Naive thymus-derived CD8-positive, alpha-beta T cell (primary cell): ENCODE data around the gene CAMK1D. TPM values are rescaled to one million over a fixed set of nuclear protein-coding genes. Genes with fewer than 3 reads are reported as not detected.
A peak's percentile ranks its signal among the peaks of the same experiment; 100 is the strongest.
"Not testable (repeated sequence)": the region's sequence is repeated elsewhere in the genome, so short reads cannot be mapped to it uniquely, and the experiment has no call there.

Source experiments
- ATAC-seq, 2 donors: fragments of 150-1000 bp; cut with Tn5 transposase in 1 of 2; sonication (Bioruptor Pico), chemical (Tn5 transposase) in 1 of 2; 1 replicate in 1 of 2; 2 replicates in 1 of 2; pipeline ENCODE4 v1.10.0; 2021; ENCODE audit warnings: mild to moderate bottlenecking in 2 of 2, moderate library complexity in 2 of 2
- POLR2A ChIA-PET: fragments of 350-600 bp; sonication (Branson Sonifier 250); formaldehyde crosslinking; loops from one replicate; lab custom pipeline; 2021; ENCODE audit warnings: antibody characterized with exemption; lab: Charles Lee
- DNase-seq, 10 donors: peaks; one replicate each; pipeline versions ENCODE4 v3.0.0 to v3.0.0-alpha.2; 2020 to 2022
- H3K27ac Mint-ChIP-seq, 10 donors: one replicate each; pipeline ENCODE4 v1.8.0; 2020 to 2022; ENCODE audit warnings: mild to moderate bottlenecking in 10 of 10, mixed read lengths in 10 of 10, moderate library complexity in 4 of 10, inconsistent platforms in 1 of 10
- H3K27me3 Mint-ChIP-seq, 5 donors: one replicate each; pipeline ENCODE4 v1.8.0; 2021 to 2022; ENCODE audit warnings: mixed read lengths in 5 of 5
- H3K36me3 Mint-ChIP-seq, 3 donors: one replicate each; pipeline ENCODE4 v1.8.0; 2020 to 2022; ENCODE audit warnings: mixed read lengths in 3 of 3, mild to moderate bottlenecking in 2 of 3, inconsistent platforms in 1 of 3
- H3K4me1 Mint-ChIP-seq, 4 donors: one replicate each; pipeline ENCODE4 v1.8.0; 2021 to 2022; ENCODE audit warnings: mixed read lengths in 4 of 4
- H3K4me3 Mint-ChIP-seq, 10 donors: one replicate each; pipeline ENCODE4 v1.8.0; 2020 to 2022; ENCODE audit warnings: mild to moderate bottlenecking in 10 of 10, mixed read lengths in 10 of 10, moderate library complexity in 6 of 10, inconsistent platforms in 1 of 10
- H3K9me3 Mint-ChIP-seq, 9 donors: one replicate each; pipeline ENCODE4 v1.8.0; 2020 to 2022; ENCODE audit warnings: mixed read lengths in 9 of 9, mild to moderate bottlenecking in 3 of 9, inconsistent platforms in 1 of 9, moderate library complexity in 1 of 9
- polyA plus RNA-seq, 3 donors: library from polyadenylated mRNA; unstranded; fragments of 300-500 nt; fragmentation: Illumina TruSeq; gene quantifications; one replicate each; pipeline ENCODE4 v1.2.3, GENCODE V29; 2021
- total RNA-seq, 8 experiments: library from RNA in 2 of 8; stranded (reverse) in 2 of 8; gene quantifications; one replicate each; pipeline ENCODE4 v1.2.3 and lab custom pipeline; 2021 to 2026

Gene CAMK1D
- total and polyA plus RNA-seq, 5 experiments from 2014 or later: 7.5 to 18.5 (median 12.3) TPM

- peak overlapping the region in 8 of 10 donors; percentile 44 to 93 (median 74) for H3K27ac Mint-ChIP-seq
These were observed 196.9 kb downstream of the CAMK1D start for GRCh38 chr10:12546160-12546802.

GRCh38 chr10:12547301-12547771, 198.0 kb downstream of the CAMK1D start:
- POLR2A ChIA-PET: interaction anchor here (0.6 to 1.0 kb wide), 4 partner anchors 32 to 211 kb away, joined by 3 to 4 read pairs (median 3); no protein-coding TSS in a partner anchor
- peak overlapping the region; percentile 4 to 77 (median 66) for H3K4me3 Mint-ChIP-seq

More at GRCh38 chr10:12546160-12546802, 196.9 kb downstream of the CAMK1D start:
- not testable (repeated sequence) for DNase-seq, ATAC-seq, H3K27me3 Mint-ChIP-seq, H3K36me3 Mint-ChIP-seq
- Mint-ChIP-seq H3K4me1 (peaks cover 30 to 46% (median 35%) of the 10 kb centered on the region in 4 donors), H3K9me3 (peaks cover 0 to 10% (median 3%) of the 10 kb centered on the region in 9 donors), H3K4me3 (peak overlapping the region in 2 of 10 donors; percentile 11 to 13)
- POLR2A ChIA-PET: interaction anchor here (1.0 kb wide), 1 partner anchor 37 kb away, joined by 3 read pairs; no protein-coding TSS in a partner anchor

GRCh38 chr10:12549297-12549696, 199.9 kb downstream of the CAMK1D start:
- Mint-ChIP-seq H3K4me3 (peak overlapping the region in 1 of 10 donors; percentile 49), H3K36me3 (peaks cover 0 to 6% (median 5%) of the 10 kb centered on the region in 3 donors), H3K27me3 (no peaks in the 10 kb centered on the region), H3K4me1 (peaks cover 26 to 39% (median 29%) of the 10 kb centered on the region in 4 donors), H3K27ac (peak overlapping the region in 3 of 10 donors; percentile 6 to 60 (median 50)), H3K9me3 (peaks cover 0 to 10% (median 3%) of the 10 kb centered on the region in 9 donors)
- no peak for ATAC-seq
- no peak for DNase-seq
- POLR2A ChIA-PET: no interaction called here

More at GRCh38 chr10:12547301-12547771, 198.0 kb downstream of the CAMK1D start:
- Mint-ChIP-seq H3K36me3 (peaks cover 0 to 6% (median 5%) of the 10 kb centered on the region in 3 donors), H3K27ac (peak overlapping the region; percentile 44 to 93 (median 88)), H3K9me3 (peaks cover 0 to 10% (median 3%) of the 10 kb centered on the region in 9 donors), H3K4me1 (peaks cover 26 to 39% (median 29%) of the 10 kb centered on the region in 4 donors), H3K27me3 (no peaks in the 10 kb centered on the region)
- DNase-seq (peak in 4 of 10 donors; percentile 3 to 48 (median 22)), ATAC-seq (peak; percentile 79 to 83)

DNA sequence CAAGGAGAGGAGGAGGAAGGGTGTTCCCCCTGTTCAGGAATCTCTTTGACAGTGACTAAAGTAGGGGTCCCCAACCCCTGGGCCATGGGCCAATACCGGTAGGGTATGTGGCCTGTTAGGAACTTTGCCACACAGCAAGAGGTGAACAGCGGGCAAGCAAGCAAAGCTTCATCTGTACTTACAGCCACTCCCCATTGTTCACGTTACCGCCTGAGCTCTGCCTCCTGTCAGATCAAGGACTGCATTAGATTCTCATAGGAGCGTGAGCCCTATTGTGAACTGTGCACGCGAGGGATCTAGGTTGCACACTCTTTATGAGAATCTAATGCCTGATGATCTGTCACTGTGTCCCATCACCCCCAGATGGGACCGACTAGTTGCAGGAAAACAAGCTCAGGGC, 201.6 kb downstream of the CAMK1D start:
- ATAC-seq (no peak), DNase-seq (no peak)
- Mint-ChIP-seq H3K36me3 (peaks cover 4 to 14% (median 8%) of the 10 kb centered on the region in 3 donors), H3K27ac (peak overlapping the region in 1 of 10 donors; percentile 0), H3K4me1 (peaks cover 18 to 27% (median 24%) of the 10 kb centered on the region in 4 donors), H3K27me3 (no peaks in the 10 kb centered on the region), H3K9me3 (peaks cover 0 to 5% (median 3%) of the 10 kb centered on the region in 9 donors), H3K4me3 (no peak overlapping the region)
- POLR2A ChIA-PET: no interaction called here

- ATAC-seq (no peak), DNase-seq (no peak)
- peaks cover 0 to 22% (median 7%) of the 10 kb centered on the region in 3 donors for H3K36me3 Mint-ChIP-seq
- H3K27ac Mint-ChIP-seq: peak overlapping the region in 2 of 10 donors; percentile 47 to 88
- no peaks in the 10 kb centered on the region for H3K27me3 Mint-ChIP-seq
- H3K4me3 Mint-ChIP-seq: no peak overlapping the region
- H3K9me3 Mint-ChIP-seq: no peaks in the 10 kb centered on the region
- H3K4me1 Mint-ChIP-seq: peaks cover 4 to 12% (median 7%) of the 10 kb centered on the region in 4 donors
- POLR2A ChIA-PET: no interaction called here
These were observed 206.7 kb downstream of the CAMK1D start for GRCh38 chr10:12556039-12556438.

DNA sequence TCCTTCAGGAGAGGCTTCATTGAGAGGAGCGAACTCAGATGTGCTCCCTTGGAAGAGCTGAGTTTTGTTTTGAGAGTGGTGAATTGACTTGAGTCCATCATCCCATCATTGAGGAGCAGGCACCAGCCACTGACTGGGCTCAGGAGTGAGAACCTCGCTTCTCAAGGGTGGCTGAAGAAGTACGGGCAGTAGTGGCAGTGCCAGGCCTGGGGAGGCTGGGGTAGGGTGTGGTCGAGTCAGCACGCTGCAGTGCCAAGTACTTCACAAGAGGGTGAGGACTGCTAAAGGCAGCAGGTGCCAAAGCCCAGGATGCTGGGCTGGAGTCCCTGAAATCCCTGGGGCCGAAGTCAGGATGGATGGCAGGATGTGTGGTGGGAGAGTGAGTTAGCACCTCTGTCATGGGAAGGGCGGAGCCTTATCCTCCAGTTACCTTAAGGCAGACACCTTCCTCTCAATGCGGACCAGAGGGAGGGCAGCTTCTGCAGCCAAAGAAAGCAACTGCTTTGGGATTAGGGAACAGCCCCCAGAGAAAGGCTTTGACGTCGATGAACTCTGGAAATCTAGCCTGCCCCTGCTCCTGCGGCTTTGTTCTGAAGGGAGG, 210.3 kb downstream of the CAMK1D start:
- DNase-seq (no peak), ATAC-seq (no peak)
- H3K4me1 Mint-ChIP-seq: peaks cover 21 to 40% (median 31%) of the 10 kb centered on the region in 4 donors
- H3K27ac Mint-ChIP-seq: peak overlapping the region in 3 of 10 donors; percentile 2 to 50 (median 34)
- H3K27me3 Mint-ChIP-seq: no peaks in the 10 kb centered on the region
- POLR2A ChIA-PET: no interaction called here
- no peaks in the 10 kb centered on the region for H3K9me3 Mint-ChIP-seq
- no peak overlapping the region for H3K4me3 Mint-ChIP-seq
- peaks cover 0 to 21% (median 13%) of the 10 kb centered on the region in 3 donors for H3K36me3 Mint-ChIP-seq

- Mint-ChIP-seq H3K4me3 (no peak overlapping the region), H3K9me3 (no peaks in the 10 kb centered on the region), H3K27ac (no peak overlapping the region), H3K27me3 (no peaks in the 10 kb centered on the region), H3K36me3 (peaks cover 0 to 7% (median 7%) of the 10 kb centered on the region in 3 donors), H3K4me1 (peaks cover 24 to 48% (median 34%) of the 10 kb centered on the region in 4 donors)
- ATAC-seq (no peak), DNase-seq (no peak)
- POLR2A ChIA-PET: no interaction called here
These were observed 212.0 kb downstream of the CAMK1D start for GRCh38 chr10:12561307-12561706.

DNA sequence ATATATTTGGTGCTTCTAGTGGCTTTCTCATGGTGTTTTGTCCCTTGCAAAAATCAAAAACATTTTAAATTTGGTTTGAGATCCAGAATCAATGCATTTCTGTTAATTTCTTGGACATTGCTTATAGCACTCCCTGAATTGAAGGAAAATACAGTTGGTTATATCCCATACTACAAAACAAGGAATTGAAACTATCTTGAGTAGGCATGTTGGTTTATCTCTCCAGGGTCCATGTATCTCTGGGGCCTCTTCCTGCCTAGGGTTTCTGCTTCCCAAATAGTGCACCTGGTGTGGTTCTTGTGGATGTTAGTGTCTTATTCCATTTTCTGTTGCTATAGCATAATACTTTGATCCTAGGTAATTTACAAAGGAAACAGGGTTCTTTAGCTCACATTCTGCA, 212.4 kb downstream of the CAMK1D start:
- H3K27me3 Mint-ChIP-seq: no peaks in the 10 kb centered on the region
- POLR2A ChIA-PET: no interaction called here
- no peaks in the 10 kb centered on the region for H3K9me3 Mint-ChIP-seq
- H3K27ac Mint-ChIP-seq: no peak overlapping the region
- no peak overlapping the region for H3K4me3 Mint-ChIP-seq
- peaks cover 23 to 48% (median 35%) of the 10 kb centered on the region in 4 donors for H3K4me1 Mint-ChIP-seq
- peaks cover 0 to 7% (median 4%) of the 10 kb centered on the region in 3 donors for H3K36me3 Mint-ChIP-seq
- DNase-seq: no peak
- no peak for ATAC-seq

DNA sequence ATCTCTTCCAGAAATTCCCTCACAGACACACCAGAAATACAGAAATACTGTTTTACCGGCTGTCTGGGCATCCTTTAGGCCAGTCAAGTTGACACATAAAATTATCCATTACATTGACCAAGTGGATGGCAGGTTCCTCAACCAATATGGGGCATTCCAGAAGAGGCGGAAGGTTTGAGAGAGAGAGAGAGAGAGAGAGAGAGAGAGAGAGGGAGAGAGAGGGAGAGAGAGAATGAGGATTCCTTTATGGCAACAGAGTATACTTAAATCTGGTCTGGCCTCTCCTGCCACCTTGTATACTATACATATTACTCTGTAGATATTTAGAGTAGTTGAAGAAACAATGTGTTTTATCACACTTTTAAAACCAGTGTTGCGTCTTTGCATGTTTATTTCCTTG, 214.1 kb downstream of the CAMK1D start:
- peak overlapping the region in 1 of 10 donors; percentile 74 for H3K27ac Mint-ChIP-seq

GRCh38 chr10:12564173-12564572, 214.8 kb downstream of the CAMK1D start:
- Mint-ChIP-seq H3K4me1 (peaks cover 23 to 57% (median 46%) of the 10 kb centered on the region in 4 donors), H3K9me3 (no peaks in the 10 kb centered on the region), H3K27ac (peak overlapping the region in 1 of 10 donors; percentile 3), H3K36me3 (peaks cover 0 to 9% (median 0%) of the 10 kb centered on the region in 3 donors), H3K4me3 (no peak overlapping the region), H3K27me3 (no peaks in the 10 kb centered on the region)
- no peak for ATAC-seq
- DNase-seq: no peak
- POLR2A ChIA-PET: no interaction called here

More for the DNA sequence above, 214.1 kb downstream of the CAMK1D start:
- no peak for ATAC-seq
- Mint-ChIP-seq H3K4me3 (no peak overlapping the region), H3K27me3 (no peaks in the 10 kb centered on the region), H3K4me1 (peaks cover 23 to 56% (median 44%) of the 10 kb centered on the region in 4 donors), H3K36me3 (peaks cover 0 to 7% (median 0%) of the 10 kb centered on the region in 3 donors), H3K9me3 (no peaks in the 10 kb centered on the region)
- DNase-seq: no peak
- POLR2A ChIA-PET: no interaction called here

GRCh38 chr10:12566161-12567115, 217.1 kb downstream of the CAMK1D start:
- DNase-seq: no peak
- Mint-ChIP-seq H3K27me3 (no peaks in the 10 kb centered on the region), H3K27ac (peak overlapping the region in 5 of 10 donors; percentile 20 to 89 (median 31)), H3K4me1 (peaks cover 18 to 54% (median 43%) of the 10 kb centered on the region in 4 donors), H3K9me3 (no peaks in the 10 kb centered on the region), H3K4me3 (no peak overlapping the region), H3K36me3 (peaks cover 0 to 4% (median 0%) of the 10 kb centered on the region in 3 donors)
- ATAC-seq: no peak
- POLR2A ChIA-PET: no interaction called here
